Ramos (cell line): ENCODE measurements around the gene SH3BP1.

Experiments used
- in situ Hi-C: fragments of 300-500 bp; cut with MboI; formaldehyde crosslinking; loops from one replicate; pipeline ENCODE4 v1.14.3; 2022; ENCODE audit warnings: low sequenced_read_pairs; ENCODE audit not compliant: unreplicated experiment

The SH3BP1 gene

DNA sequence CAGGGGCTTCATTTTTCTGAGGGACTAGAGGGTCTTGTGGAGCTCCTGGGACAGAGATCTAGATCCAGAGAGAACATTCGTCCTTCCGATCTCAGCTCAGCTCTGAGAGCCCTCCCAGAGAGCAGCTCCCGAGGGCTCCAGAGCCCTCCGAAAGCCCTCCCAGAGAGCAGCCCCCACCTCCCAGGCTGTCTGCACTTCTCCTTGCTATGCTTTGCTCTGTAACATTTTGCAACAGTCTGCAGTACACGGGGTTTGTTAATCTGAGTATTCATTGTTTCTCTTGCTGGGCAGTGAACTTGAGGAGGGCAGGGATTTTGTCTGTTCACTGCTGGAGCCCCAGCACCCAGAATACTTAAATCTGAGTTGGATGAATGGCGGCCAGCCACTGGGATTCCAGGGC lies 28.3 kb upstream of the SH3BP1 start:
- in situ Hi-C loops = no loop called here

- in situ Hi-C loops = loop anchor here (5.0 kb wide), 1 partner anchor 66 kb away; no protein-coding TSS in a partner anchor
Measured at GRCh38 chr22:37616201-37617083, 23.0 kb upstream of the SH3BP1 start.

GRCh38 chr22:37617431-37617830 lies 22.0 kb upstream of the SH3BP1 start:
- in situ Hi-C loops = loop anchor here (5.0 kb wide), 1 partner anchor 65 kb away; no protein-coding TSS in a partner anchor

DNA sequence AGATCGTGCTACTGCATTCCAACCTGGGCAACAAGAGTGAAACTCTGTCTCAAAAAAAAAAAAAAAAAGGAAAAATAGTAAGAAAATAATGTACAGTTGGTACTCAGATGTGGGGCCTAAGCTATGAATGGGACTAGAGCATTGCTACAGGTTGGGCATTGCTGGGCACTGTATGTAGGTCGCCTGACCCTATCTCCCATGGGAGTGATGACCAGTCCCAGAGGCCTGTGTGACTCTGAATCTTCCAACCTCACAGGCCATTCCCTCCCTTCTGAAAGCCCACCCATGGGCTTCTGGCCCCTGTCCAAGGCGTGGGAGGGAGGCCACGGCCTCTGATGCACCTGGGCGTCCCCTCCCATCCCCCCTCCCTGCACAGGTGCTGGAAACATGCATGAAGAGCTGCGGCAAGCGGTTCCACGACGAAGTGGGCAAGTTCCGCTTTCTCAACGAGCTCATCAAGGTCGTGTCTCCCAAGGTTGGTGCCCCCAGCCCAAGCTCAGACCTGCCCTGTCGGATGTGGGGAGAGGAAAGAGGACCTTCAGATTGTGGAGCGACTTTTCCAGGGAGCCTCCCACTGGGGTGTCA lies 21.3 kb upstream of the SH3BP1 start:
- in situ Hi-C loops = loop anchor here (5.0 kb wide), 1 partner anchor 64 kb away; no protein-coding TSS in a partner anchor

- in situ Hi-C loops = loop anchor here (5.0 kb wide), 1 partner anchor 64 kb away; no protein-coding TSS in a partner anchor
Measured at GRCh38 chr22:37618674-37619073, 20.8 kb upstream of the SH3BP1 start.

- in situ Hi-C loops = loop anchor here (5.0 kb wide), 1 partner anchor 62 kb away; no protein-coding TSS in a partner anchor
Measured at GRCh38 chr22:37619991-37620390, 19.5 kb upstream of the SH3BP1 start.

DNA sequence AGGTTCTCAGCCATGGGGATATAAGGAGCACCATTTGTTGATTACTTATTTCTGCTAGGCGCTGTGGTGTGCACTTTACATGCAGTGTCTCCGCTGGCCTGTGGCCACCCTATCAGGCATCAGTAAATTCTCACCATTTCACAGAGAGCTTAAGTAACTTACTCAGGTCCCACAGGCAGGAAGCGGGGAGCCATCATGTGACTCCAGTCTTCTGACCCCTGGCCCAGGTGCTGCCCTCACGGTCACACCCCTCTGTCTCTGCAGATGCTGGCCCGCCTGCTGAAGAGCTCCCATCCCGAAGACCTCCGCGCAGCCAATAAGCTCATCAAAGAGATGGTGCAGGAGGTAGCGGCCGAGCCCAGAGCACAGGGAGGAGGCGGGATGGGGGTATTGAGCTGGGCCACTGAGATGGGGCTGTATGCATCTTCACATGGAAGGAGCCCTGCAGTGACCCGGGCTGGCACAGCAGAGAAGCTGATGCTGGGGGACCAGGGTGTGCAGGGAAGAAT lies 18.1 kb upstream of the SH3BP1 start:
- in situ Hi-C loops = no loop called here

GRCh38 chr22:37623075-37624016 lies 16.1 kb upstream of the SH3BP1 start:
- in situ Hi-C loops = no loop called here

DNA sequence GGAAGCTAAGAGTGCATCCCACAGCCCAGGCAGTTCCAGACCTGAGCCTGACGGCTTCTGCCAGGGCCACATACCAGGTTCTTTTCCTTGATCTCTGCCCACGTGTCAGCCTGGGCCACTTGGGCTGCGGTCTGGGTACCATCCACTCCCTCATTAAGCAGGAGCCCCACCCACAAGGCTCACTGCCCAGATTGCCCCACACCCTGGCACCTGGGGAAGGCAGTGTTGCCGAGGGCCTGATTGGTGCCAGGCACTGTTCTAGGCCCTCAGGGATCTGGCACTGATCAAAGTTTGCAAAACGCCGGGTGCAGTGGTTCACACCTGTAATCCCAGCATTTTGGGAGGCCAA lies 15.5 kb upstream of the SH3BP1 start:
- in situ Hi-C loops = no loop called here

DNA sequence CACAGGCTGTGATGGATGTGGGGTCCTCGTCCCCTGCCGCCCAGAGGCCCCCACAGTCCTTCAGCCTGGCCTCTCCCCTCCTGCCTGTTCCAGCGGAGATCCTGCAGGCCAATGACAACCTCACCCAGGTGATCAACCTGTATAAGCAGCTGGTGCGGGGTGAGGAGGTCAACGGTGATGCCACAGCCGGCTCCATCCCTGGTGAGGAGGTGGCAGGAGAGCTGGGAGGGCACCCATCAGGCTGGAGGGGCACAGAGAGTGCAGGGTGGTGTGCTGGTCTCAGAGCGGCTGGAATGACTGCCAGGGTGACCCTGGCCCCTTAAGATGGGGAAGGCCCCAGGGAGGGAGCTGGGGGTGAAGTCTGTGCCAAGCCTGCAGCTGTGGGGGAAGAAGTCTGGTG lies 14.6 kb upstream of the SH3BP1 start:
- in situ Hi-C loops = no loop called here

- in situ Hi-C loops = no loop called here
Measured at GRCh38 chr22:37625737-37626136, 13.7 kb upstream of the SH3BP1 start.

DNA sequence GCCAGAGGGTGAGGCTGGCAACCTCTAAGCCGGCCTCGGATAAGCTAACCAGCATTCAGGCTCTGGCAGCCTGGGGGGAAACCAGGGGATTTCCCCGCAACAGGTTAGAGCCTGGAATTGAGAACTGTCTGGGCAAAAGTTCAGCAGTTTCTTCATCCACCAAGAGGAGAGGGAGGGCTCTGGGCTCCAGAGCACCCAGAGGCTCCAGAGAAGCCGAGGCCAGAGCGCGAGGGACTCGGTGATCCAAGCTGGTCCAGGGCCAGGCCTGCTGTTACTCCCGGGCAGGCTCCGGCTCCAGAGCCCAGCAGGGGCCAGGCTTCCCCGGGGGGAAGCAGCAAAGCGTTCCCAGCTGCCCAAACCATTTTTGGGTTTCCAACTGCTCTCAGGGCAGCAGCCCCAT lies 13.3 kb upstream of the SH3BP1 start:
- in situ Hi-C loops = no loop called here

- in situ Hi-C loops = no loop called here
Measured at GRCh38 chr22:37626556-37627075, 12.9 kb upstream of the SH3BP1 start.

DNA sequence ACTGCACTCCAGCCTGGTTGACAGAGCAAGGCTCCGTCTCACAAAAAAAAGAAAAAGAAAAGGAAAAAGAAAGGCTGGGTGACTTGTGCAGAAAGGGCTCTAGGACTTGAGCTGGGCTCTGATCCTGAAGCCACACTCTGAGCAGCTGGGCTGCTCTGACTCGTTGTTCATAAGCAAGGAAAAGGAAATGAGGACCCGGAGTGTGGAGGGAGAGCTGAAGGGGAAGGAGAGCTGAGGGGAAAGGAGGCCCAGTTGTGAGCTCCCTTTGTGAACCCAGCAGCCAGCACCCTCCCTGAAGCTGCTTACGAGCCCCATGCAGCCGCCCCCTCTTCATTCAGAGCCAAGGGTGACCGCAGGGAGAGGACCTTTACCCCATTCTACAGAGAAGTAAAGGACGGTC lies 12.3 kb upstream of the SH3BP1 start:
- in situ Hi-C loops = no loop called here

DNA sequence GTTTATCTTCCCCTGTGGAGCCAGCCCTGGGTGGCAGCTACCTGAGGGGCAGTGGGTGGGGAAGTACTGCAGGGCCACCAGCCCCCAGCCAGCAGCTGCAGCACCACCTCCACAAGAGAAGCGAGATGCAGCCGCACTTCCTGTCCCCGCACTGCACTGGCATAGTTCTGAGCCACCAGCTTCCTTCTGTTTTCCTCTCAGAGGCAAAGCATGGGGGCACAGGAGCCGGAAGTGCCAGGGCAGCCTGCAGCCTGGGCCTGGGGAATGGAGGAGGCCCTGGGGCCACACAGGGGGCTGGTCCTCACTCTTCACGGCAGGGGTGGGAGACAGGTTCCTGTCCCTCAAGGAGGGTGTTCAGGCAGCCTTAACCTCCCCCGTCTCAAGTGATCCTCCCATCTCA lies 11.9 kb upstream of the SH3BP1 start:
- in situ Hi-C loops = no loop called here

GRCh38 chr22:37628830-37629229 lies 10.6 kb upstream of the SH3BP1 start:
- in situ Hi-C loops = no loop called here

GRCh38 chr22:37629928-37630327 lies 9.5 kb upstream of the SH3BP1 start:
- in situ Hi-C loops = no loop called here

DNA sequence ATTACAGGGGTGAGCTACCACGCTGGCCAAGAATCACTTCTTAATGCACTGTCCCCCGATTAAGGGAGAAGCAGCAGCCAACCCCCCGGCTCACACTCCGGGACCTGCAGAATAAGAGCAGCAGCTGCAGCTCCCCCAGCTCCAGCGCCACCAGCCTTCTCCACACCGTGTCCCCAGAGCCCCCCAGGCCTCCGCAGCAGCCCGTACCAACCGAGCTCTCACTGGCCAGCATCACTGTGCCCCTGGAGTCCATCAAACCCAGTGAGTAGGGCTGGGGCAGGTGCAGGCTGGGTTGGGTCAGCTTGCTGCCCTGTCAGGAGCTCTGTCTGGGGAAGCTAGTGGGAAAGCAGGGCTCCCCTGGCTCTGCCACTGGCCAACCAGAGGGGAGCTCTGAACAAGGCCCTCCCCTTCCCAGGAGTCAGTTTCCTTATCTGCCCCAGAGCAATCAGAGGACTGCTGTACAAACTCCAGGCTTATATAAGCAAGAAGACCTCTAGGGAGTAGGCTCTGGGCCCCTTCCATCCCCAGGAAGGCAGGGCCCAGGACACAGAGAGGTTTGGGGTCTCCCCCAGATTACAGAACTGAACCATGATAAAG lies 8.5 kb upstream of the SH3BP1 start:
- in situ Hi-C loops = no loop called here

DNA sequence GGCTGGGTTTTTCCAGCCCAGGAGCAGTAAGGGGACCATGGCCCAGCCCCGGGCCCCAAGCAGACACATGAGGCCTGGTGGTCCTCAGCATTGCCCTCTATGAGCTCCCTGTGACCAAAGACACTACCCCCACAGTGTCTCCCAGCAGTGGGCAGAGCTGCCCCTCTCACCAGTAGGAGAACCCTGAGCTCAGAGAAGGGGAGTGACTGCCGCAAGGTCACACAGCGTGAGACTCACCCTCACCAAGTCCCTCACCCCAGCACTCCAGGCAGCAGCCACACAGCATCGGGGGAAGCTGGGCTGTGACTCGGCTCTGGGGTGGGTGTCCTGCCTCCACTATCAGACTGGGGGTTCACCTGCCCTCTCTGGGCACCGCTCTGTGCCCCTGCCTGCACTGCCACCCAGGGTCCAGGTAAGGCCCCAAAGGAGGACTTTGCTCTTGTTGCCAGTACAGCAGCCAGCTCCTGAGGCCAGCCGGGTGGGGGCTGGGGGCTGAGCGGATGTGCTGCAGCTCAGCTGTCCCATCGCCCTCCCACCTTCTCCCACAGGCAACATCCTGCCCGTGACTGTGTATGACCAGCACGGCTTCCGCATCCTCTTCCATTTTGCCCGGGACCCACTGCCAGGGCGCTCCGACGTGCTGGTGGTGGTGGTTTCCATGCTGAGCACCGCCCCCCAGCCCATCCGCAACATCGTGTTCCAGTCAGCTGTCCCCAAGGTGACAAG lies 7.9 kb upstream of the SH3BP1 start:
- in situ Hi-C loops = no loop called here
